Uterus (tissue), 4 donors: Measurements from ENCODE around the gene NDUFA13. TPM values are rescaled to one million over a fixed set of nuclear protein-coding genes. Genes with fewer than 3 reads are reported as not detected.

Experiments
- DNase-seq, 2 donors: peaks; one replicate each; pipeline ENCODE4 v3.0.0-alpha.2; 2019 to 2020
- H3K27ac ChIP-seq, 2 donors: fragments of 200-600 bp; sonication (generic); 1 replicate in 1 of 2; 2 replicates in 1 of 2; pipeline ENCODE4 v1.5.1; 2016 to 2018
- H3K27me3 ChIP-seq, 2 donors: fragments of 200-600 bp; sonication (generic); one replicate each; pipeline ENCODE4 v1.5.1; 2018 to 2019; ENCODE audit warnings: control low read depth in 1 of 2
- H3K36me3 ChIP-seq, 2 donors: fragments of 200-600 bp; sonication (generic); one replicate each; pipeline ENCODE4 v1.5.1; 2019; ENCODE audit warnings: control low read depth in 1 of 2
- H3K4me1 ChIP-seq, 2 donors: fragments of 200-600 bp; sonication (generic); one replicate each; pipeline ENCODE4 v1.5.1; 2018 to 2019; ENCODE audit warnings: control low read depth in 1 of 2
- H3K4me3 ChIP-seq, 2 donors: fragments of 200-600 bp; sonication (generic); 1 replicate in 1 of 2; 2 replicates in 1 of 2; pipeline ENCODE4 v1.5.1; 2018 to 2019; ENCODE audit warnings: mild to moderate bottlenecking in 1 of 2
- H3K9me3 ChIP-seq, 2 donors: fragments of 200-600 bp; sonication (generic); one replicate each; pipeline ENCODE4 v1.5.1; 2019; ENCODE audit warnings: control low read depth in 1 of 2
- POLR2A ChIP-seq, 2 donors: fragments of 450-650 bp; IDR thresholded peaks; one replicate each; pipeline ENCODE4 v1.6.1; 2016; ENCODE audit warnings: antibody characterized with exemption in 2 of 2, mild to moderate bottlenecking in 1 of 2, moderate library complexity in 1 of 2
- intact Hi-C: fragments of 100-400 bp; cut with DNase I; formaldehyde crosslinking; loops from one replicate; pipeline ENCODE4 v1.15.1; 2023; ENCODE audit warnings: low total_unique reads
- total RNA-seq, 4 donors: library from RNA; depleted of rRNA in 3 of 4; stranded (reverse); fragments of >200 nt in 3 of 4; gene quantifications; one replicate each; pipeline versions ENCODE4 v1.1.0 to v1.2.4, GENCODE V29; 2014 to 2023
- TF ChIP-seq, protein P1 (sequence below), 4 experiments: fragments of 200-600 bp in 2 of 4; fragments of 450-650 bp in 2 of 4; sonication (generic) in 2 of 4; IDR thresholded peaks; one replicate each; pipeline ENCODE4 v1.5.1; 2016 to 2019; ENCODE audit warnings: antibody characterized with exemption in 4 of 4, mild to moderate bottlenecking in 2 of 4, moderate library complexity in 1 of 4
- donor health status: DM: yes; HTN: yes; CAD: no.

The NDUFA13 gene
- total RNA-seq, 4 donors from 2014 or later: 28.6 to 204 (median 60.9) TPM

DNA sequence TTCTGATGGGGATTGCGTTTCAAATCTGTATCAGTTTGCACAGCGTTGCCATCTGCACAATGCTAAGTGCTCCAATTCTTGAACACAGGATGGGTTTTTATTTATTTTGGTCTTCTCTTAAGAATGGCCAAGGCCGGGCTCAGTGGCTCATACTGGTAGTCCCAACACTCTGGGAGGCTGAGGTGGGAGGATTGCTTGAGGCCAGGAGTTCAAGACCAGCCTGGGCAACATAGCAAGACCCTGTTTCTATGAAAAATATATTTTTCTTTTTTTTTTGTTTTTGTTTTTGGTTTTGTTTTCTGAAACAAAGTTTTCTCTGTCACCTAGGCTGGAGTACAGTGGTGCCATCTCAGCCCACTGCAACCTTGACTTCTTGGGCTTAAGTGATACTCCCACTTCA, 7.2 kb downstream of the NDUFA13 start:
- intact Hi-C loops: no loop called here
- TF ChIP-seq, protein P1, sequence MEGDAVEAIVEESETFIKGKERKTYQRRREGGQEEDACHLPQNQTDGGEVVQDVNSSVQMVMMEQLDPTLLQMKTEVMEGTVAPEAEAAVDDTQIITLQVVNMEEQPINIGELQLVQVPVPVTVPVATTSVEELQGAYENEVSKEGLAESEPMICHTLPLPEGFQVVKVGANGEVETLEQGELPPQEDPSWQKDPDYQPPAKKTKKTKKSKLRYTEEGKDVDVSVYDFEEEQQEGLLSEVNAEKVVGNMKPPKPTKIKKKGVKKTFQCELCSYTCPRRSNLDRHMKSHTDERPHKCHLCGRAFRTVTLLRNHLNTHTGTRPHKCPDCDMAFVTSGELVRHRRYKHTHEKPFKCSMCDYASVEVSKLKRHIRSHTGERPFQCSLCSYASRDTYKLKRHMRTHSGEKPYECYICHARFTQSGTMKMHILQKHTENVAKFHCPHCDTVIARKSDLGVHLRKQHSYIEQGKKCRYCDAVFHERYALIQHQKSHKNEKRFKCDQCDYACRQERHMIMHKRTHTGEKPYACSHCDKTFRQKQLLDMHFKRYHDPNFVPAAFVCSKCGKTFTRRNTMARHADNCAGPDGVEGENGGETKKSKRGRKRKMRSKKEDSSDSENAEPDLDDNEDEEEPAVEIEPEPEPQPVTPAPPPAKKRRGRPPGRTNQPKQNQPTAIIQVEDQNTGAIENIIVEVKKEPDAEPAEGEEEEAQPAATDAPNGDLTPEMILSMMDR (IDR thresholded peaks at IDR 0.05): no peak
- no peak for TF ChIP-seq POLR2A (IDR thresholded peaks at IDR 0.05)
- DNase-seq: no peak
- H3K4me1 ChIP-seq: no peaks in the 10 kb centered on the region
- no peaks in the 10 kb centered on the region for H3K36me3 ChIP-seq
- H3K9me3 ChIP-seq: no peaks in the 10 kb centered on the region
- no peaks in the 10 kb centered on the region for H3K27me3 ChIP-seq
- H3K27ac ChIP-seq: no peak overlapping the region
- no peak overlapping the region for H3K4me3 ChIP-seq

DNA sequence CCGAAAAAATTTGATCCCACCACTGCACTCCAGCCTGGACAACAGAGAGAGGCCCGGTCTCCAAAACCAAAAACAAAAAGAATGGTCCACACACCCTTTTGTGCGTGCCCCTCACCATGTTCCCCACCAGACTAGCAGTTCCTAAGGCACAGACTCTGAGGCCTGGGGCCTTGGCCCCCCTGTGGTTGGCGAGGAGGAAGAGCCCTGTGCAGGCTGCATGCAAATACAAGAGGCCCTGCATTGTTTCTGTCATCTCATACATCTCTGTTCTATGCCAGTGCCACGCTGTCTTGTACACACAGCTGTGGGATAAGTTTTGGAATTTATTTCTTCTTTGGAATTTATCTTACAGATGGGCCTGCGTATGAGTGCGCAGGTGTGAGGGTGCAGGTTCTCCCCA, 8.0 kb downstream of the NDUFA13 start:
- no peaks in the 10 kb centered on the region for H3K27me3 ChIP-seq
- H3K4me3 ChIP-seq: no peak overlapping the region
- intact Hi-C loops: no loop called here
- DNase-seq: no peak
- H3K9me3 ChIP-seq: no peaks in the 10 kb centered on the region
- H3K4me1 ChIP-seq: no peaks in the 10 kb centered on the region
- no peak overlapping the region for H3K27ac ChIP-seq
- TF ChIP-seq POLR2A (IDR thresholded peaks at IDR 0.05): no peak
- TF ChIP-seq, protein P1 (IDR thresholded peaks at IDR 0.05): no peak
- H3K36me3 ChIP-seq: no peaks in the 10 kb centered on the region

DNA sequence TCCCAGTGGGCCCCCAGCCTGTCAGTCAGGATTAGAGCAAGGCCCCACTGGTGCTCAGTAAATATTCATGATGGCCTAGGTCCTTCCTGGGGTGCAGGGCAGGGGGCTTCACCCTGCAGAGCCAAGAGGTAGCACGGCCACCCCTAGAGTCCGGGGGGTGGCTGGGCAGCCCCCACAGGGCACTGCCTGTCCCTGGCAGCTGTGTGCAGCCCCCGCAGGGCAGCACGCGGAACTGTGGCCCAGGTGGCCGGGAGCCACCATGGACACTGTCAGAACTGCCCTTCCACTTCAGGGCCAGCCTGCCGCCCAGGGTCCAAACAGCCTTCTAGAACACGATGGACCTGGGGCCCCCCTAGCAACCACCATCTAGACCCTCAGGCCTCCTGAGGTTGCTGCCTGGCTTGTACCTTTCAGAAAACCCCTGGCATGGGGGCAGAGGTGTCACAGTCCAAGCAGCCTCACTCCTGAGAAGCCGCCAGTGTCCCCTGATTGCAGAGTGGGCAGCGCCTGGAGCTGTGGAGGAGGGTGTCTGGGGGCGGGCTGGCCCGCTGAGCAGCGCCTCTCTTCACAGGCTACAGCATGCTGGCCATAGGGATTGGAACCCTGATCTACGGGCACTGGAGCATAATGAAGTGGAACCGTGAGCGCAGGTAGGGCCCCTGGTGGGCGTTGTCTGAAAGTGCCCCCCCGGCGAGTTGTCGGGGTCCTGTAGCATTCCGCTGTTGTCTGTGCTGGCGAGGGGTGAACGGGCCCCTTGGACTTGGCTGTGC, 9.8 kb downstream of the NDUFA13 start:
- intact Hi-C loops: no loop called here
- Histone ChIP-seq H3K4me3 (no peak overlapping the region), H3K9me3 (no peaks in the 10 kb centered on the region), H3K36me3 (no peaks in the 10 kb centered on the region), H3K27me3 (no peaks in the 10 kb centered on the region), H3K27ac (no peak overlapping the region), H3K4me1 (no peaks in the 10 kb centered on the region)
- TF ChIP-seq, protein P1 (IDR thresholded peaks at IDR 0.05): no peak
- no peak for TF ChIP-seq POLR2A (IDR thresholded peaks at IDR 0.05)
- DNase-seq: no peak

DNA sequence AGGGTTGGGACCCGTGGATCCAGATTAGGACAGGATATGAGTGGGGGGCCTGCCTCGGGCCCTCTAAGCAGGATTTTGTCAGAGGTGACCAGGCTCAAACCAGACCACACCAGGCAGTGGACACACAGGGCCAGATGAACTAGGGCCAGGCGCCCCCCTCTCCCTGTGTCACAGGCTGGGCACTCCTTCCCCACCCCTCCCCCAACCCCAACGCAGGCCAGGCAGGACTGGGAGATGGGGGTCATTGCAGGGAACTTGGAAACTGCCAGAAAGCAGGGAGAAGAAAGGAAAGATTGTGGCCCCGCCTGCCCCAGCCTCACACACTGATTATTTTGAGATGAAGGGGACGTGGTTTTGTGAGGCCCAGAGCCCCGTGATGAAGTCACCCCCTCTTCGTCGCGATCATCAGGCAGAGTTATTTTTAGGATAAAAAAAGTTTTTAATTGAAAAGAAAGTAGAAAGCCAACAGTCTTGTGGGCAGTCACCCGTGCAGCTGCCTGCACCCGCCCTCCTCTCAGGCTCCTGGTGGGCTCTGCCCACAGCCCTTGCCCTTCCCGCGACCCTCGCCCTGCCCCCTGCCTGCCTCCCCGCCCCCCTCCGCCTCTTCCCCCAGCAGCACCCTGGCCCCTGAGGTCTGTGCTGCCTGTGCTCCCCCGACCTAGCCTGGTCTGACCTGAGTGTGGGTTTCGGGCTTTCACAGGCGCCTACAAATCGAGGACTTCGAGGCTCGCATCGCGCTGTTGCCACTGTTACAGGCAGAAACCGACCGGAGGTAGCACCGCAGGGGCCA, 10.8 kb downstream of the NDUFA13 start:
- intact Hi-C loops: no loop called here
- Histone ChIP-seq H3K27me3 (no peaks in the 10 kb centered on the region), H3K36me3 (no peaks in the 10 kb centered on the region), H3K9me3 (no peaks in the 10 kb centered on the region), H3K27ac (no peak overlapping the region), H3K4me3 (no peak overlapping the region), H3K4me1 (no peaks in the 10 kb centered on the region)
- TF ChIP-seq POLR2A (IDR thresholded peaks at IDR 0.05): no peak
- TF ChIP-seq, protein P1 (IDR thresholded peaks at IDR 0.05): no peak
- no peak for DNase-seq

DNA sequence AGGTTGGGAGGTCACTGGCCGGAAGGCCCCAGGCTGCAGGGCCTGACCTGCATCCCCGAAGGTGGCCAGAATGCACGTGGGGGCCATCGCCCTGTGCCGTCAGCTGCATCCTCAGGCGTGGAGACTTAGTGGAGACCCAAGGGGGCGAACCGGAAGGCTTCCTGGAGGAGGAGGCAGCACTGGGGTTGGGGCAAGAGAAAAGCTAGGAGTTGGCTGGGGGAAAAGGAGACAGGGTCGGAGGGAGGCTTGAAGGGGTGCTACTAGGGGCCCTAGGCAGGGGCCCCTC, 11.3 kb downstream of the NDUFA13 start:
- Histone ChIP-seq H3K9me3 (no peaks in the 10 kb centered on the region), H3K4me3 (no peak overlapping the region), H3K27me3 (no peaks in the 10 kb centered on the region), H3K4me1 (peaks cover 0 to under 1% of the 10 kb centered on the region in 2 donors), H3K36me3 (no peaks in the 10 kb centered on the region), H3K27ac (no peak overlapping the region)
- no peak for DNase-seq
- no peak for TF ChIP-seq POLR2A (IDR thresholded peaks at IDR 0.05)
- TF ChIP-seq, protein P1 (IDR thresholded peaks at IDR 0.05): no peak
- intact Hi-C loops: no loop called here
